K562 (cell line): ENCODE measurements around the gene MAGI1. TPM values are rescaled to one million over a fixed set of nuclear protein-coding genes. Genes with fewer than 3 reads are reported as not detected.

Experiments
- CCAR2 ChIP-seq: fragments of 200-400 bp; formaldehyde crosslinking; IDR thresholded peaks from 2 replicates; pipeline ENCODE4 v1.6.1; 2017; ENCODE audit warnings: mild to moderate bottlenecking, low read depth, low read length
- CREM ChIP-seq: IDR thresholded peaks from 2 replicates; pipeline ENCODE4 v1.6.1; 2014; ENCODE audit warnings: antibody characterized with exemption, low read depth
- CXXC5 ChIP-seq: fragments of 250-450 bp; sonication (Bioruptor Pico); IDR thresholded peaks from 2 replicates; pipeline ENCODE4 v1.8.0; 2022; ENCODE audit warnings: inconsistent platforms, mild to moderate bottlenecking, moderate library complexity
- DMBX1 ChIP-seq: fragments of 250-450 bp; sonication (Bioruptor Pico); IDR thresholded peaks from 2 replicates; pipeline ENCODE4 v1.8.0; 2022; ENCODE audit warnings: inconsistent platforms, mild to moderate bottlenecking, moderate library complexity, borderline replicate concordance
- FOXM1 ChIP-seq, 2 experiments: fragments of 450-650 bp in 1 of 2; sonication (generic) in 1 of 2; formaldehyde crosslinking in 1 of 2; IDR thresholded peaks; 2 replicates each; pipeline versions ENCODE4 v1.6.1 to v1.9.0; 2017 to 2022; ENCODE audit warnings: low read depth in 2 of 2, mild to moderate bottlenecking in 2 of 2, missing genetic modification reagents in 1 of 2, moderate library complexity in 1 of 2
- MAZ ChIP-seq, 2 experiments: fragments of 450-650 bp in 1 of 2; sonication (generic) in 1 of 2; formaldehyde crosslinking; IDR thresholded peaks in 1 of 2; conservative IDR thresholded peaks in 1 of 2; 2 replicates each; pipeline versions ENCODE4 v1.4.0 to v1.5.0; 2020; ENCODE audit warnings: mild to moderate bottlenecking in 1 of 2, missing genetic modification reagents in 1 of 2
- MCM7 ChIP-seq, 2 experiments: fragments of 450-650 bp; IDR thresholded peaks; 2 replicates each; pipeline ENCODE4 v1.6.1; 2016 to 2018
- NRF1 ChIP-seq, 2 experiments: fragments of 450-650 bp; IDR thresholded peaks in 1 of 2; conservative IDR thresholded peaks in 1 of 2; 2 replicates each; pipeline ENCODE4 v1.6.1; 2014; ENCODE audit warnings: mild to moderate bottlenecking in 2 of 2
- PHB2 ChIP-seq: fragments of 450-650 bp; IDR thresholded peaks from 2 replicates; pipeline ENCODE4 v1.6.1; 2017; ENCODE audit warnings: low read depth
- POLR3A ChIP-seq: IDR thresholded peaks from 2 replicates; pipeline ENCODE4 v1.6.1; 2011; ENCODE audit warnings: borderline replicate concordance, mild to moderate bottlenecking, moderate library complexity; ENCODE audit not compliant: insufficient read length, insufficient read depth; ENCODE audit errors: extremely low read depth
- RBFOX2 ChIP-seq: fragments of 200-400 bp; formaldehyde crosslinking; IDR thresholded peaks from 2 replicates; pipeline ENCODE4 v1.6.1; 2017; ENCODE audit warnings: low read depth, mild to moderate bottlenecking, low read length, moderate library complexity
- RBM17 ChIP-seq: fragments of 200-400 bp; formaldehyde crosslinking; IDR thresholded peaks from 2 replicates; pipeline ENCODE4 v1.6.1; 2017; ENCODE audit warnings: low read depth, mild to moderate bottlenecking, low read length, borderline replicate concordance
- RFX5 ChIP-seq: IDR thresholded peaks from 2 replicates; pipeline ENCODE4 v1.6.1; 2011; ENCODE audit warnings: low read depth, mild to moderate bottlenecking, improper control_type of control experiment, low read length
- SOX6 ChIP-seq: fragments of 450-650 bp; IDR thresholded peaks from 2 replicates; pipeline ENCODE4 v1.6.1; 2014; ENCODE audit warnings: mild to moderate bottlenecking
- SRSF9 ChIP-seq: fragments of 200-400 bp; formaldehyde crosslinking; IDR thresholded peaks from 2 replicates; pipeline ENCODE4 v1.6.1; 2017; ENCODE audit warnings: low read depth, low read length, borderline replicate concordance
- YY1 ChIP-seq, 3 experiments: IDR thresholded peaks; 2 replicates each; pipeline ENCODE4 v1.6.1; 2011; ENCODE audit warnings: low read length in 2 of 3, mild to moderate bottlenecking in 2 of 3, moderate library complexity in 2 of 3, borderline replicate concordance in 1 of 3, control low read depth in 1 of 3, low read depth in 1 of 3; ENCODE audit not compliant: insufficient read depth in 3 of 3, insufficient replicate concordance in 2 of 3, control insufficient read depth in 1 of 3, insufficient read length in 1 of 3; ENCODE audit errors: extremely low read depth in 1 of 3
- ZBTB49 ChIP-seq: sonication (generic); formaldehyde crosslinking; IDR thresholded peaks from 2 replicates; pipeline ENCODE4 v1.8.0; 2022; ENCODE audit warnings: missing genetic modification reagents, mild to moderate bottlenecking, borderline replicate concordance
- ZNF316 ChIP-seq: fragments of 450-650 bp; IDR thresholded peaks from 2 replicates; pipeline ENCODE4 v1.6.1; 2016
- ZNF655 ChIP-seq: fragments of 250-450 bp; sonication (Bioruptor Pico); IDR thresholded peaks from 2 replicates; pipeline ENCODE4 v1.5.0; 2021
- ZNF740 ChIP-seq, 3 experiments: fragments of 200-800 bp in 1 of 3; sonication (Bioruptor generic) in 1 of 3; sonication (generic) in 1 of 3; formaldehyde crosslinking in 1 of 3; IDR thresholded peaks; 2 replicates each; pipeline versions ENCODE4 v1.6.1 to v1.8.0; 2016 to 2022; ENCODE audit warnings: mild to moderate bottlenecking in 2 of 3, missing compliant biosample characterization in 2 of 3, missing genetic modification characterization in 2 of 3, missing genetic modification reagents in 1 of 3
- polyA plus RNA-seq, 8 experiments: library from polyadenylated mRNA; depleted of rRNA in 4 of 8; stranded (reverse) in 5 of 8; unstranded in 3 of 8; fragments of >200 nt; fragmentation: Nextera tagmentation in 2 of 8; fragmentation: Illumina TruSeq in 1 of 8; extraction: Ambion mirVana in 2 of 8; extraction: Trizol in 1 of 8; gene quantifications; 2 replicates each; pipeline versions ENCODE4 v1.2.1 to v1.2.3, GENCODE V29; 2011 to 2014; ENCODE audit warnings: inconsistent platforms in 1 of 8, missing spikeins in 1 of 8
- total RNA-seq, 7 experiments: library from RNA; depleted of rRNA in 6 of 7; stranded (reverse); fragments of >200 nt in 6 of 7; fragmentation: Illumina TruSeq in 2 of 7; extraction: Trizol in 2 of 7; gene quantifications; 2 replicates each; pipeline versions ENCODE4 v1.2.1 to v1.2.3, GENCODE V29; 2011 to 2021; ENCODE audit warnings: low replicate concordance in 1 of 7
- TF ChIP-seq, protein P1 (sequence below): sonication (generic); formaldehyde crosslinking; IDR thresholded peaks from 2 replicates; pipeline ENCODE4 v1.9.0; 2022; ENCODE audit warnings: mild to moderate bottlenecking, missing genetic modification reagents

The MAGI1 gene
- total and polyA plus RNA-seq, 9 of the 15 experiments (the other 6 are each of a cell fraction or from before 2014, with no cell fraction given) = 7.8 to 59.4 (median 43.2) TPM

GRCh38 chr3:66038726-66039589, at the start of gene MAGI1 (continued):
- TF ChIP-seq, protein P1, sequence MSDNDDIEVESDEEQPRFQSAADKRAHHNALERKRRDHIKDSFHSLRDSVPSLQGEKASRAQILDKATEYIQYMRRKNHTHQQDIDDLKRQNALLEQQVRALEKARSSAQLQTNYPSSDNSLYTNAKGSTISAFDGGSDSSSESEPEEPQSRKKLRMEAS (CRISPR knock-in tag) = 0 out of 2 replicates have a peak, but pooled peaks have one; percentile 18
- TF ChIP-seq YY1 (IDR thresholded peaks at IDR 0.05; ENCODE audit: borderline replicate concordance in 1 of 3, control insufficient read depth in 1 of 3, extremely low read depth in 1 of 3, insufficient read depth in 3 of 3, insufficient read length in 1 of 3, insufficient replicate concordance in 2 of 3, low read depth in 1 of 3, low read length in 2 of 3) (no peak), RBFOX2 (0 out of 2 replicates have a peak, but pooled peaks have one; percentile 20), RFX5 (no peak), POLR3A (no peak), CXXC5 (CRISPR knock-in tag) (peak; percentile 42), SOX6 (peak; percentile 92), ZNF316 (no peak), SRSF9 (no peak), ZNF740 (CRISPR knock-in tag; IDR thresholded peaks at IDR 0.05) (peak; percentile 91), ZNF740 (tag; IDR thresholded peaks at IDR 0.05) (peak in 1 of 2 experiments; percentile 90; a peak in 2 of 4 replicates), DMBX1 (no peak), ZNF655 (CRISPR knock-in tag) (no peak), MAZ (CRISPR knock-in tag; conservative IDR thresholded peaks at IDR 0.05 in 1 of 2, IDR thresholded peaks at IDR 0.05 in 1 of 2) (0 out of 4 replicates have a peak, but pooled peaks of 1 of the 2 experiments have one; percentile 63), PHB2 (no peak), ZBTB49 (no peak), FOXM1 (IDR thresholded peaks at IDR 0.05; ENCODE audit: low read depth) (0 out of 2 replicates have a peak, but pooled peaks have one; percentile 23), FOXM1 (CRISPR knock-in tag; IDR thresholded peaks at IDR 0.05; ENCODE audit: low read depth) (no peak), CCAR2 (no peak), RBM17 (no peak), MCM7 (IDR thresholded peaks at IDR 0.05) (no peak), NRF1 (conservative IDR thresholded peaks at IDR 0.05 in 1 of 2, IDR thresholded peaks at IDR 0.05 in 1 of 2) (peak; percentile 93), CREM (no peak)
